CD4-positive, CD25-positive, alpha-beta regulatory T cell (primary cell): Measurements from ENCODE around the gene LARP4. TPM values are rescaled to one million over a fixed set of nuclear protein-coding genes. Genes with fewer than 3 reads are reported as not detected.
A peak's percentile ranks its signal among the peaks of the same experiment; 100 is the strongest.

Experiments
- ATAC-seq, 2 donors: fragments of 150-1000 bp; cut with Tn5 transposase; one replicate each; pipeline ENCODE4 v1.10.0; 2021; ENCODE audit warnings: low read depth in 2 of 2, moderate number of reproducible peaks in 2 of 2, moderate library complexity in 1 of 2
- DNase-seq, 3 donors: peaks; one replicate each; pipeline versions ENCODE4 v3.0.0 to v3.0.0-alpha.2; 2012 to 2022; ENCODE audit warnings: mixed read lengths in 1 of 3
- H3K27ac ChIP-seq: one replicate; pipeline ENCODE4 v1.7.0; 2013; ENCODE audit warnings: mild to moderate bottlenecking, low read length; ENCODE audit not compliant: insufficient read depth, poor library complexity, severe bottlenecking
- H3K27me3 ChIP-seq: one replicate; pipeline ENCODE4 v1.7.0; 2013; ENCODE audit warnings: low read length; ENCODE audit not compliant: control insufficient read depth, insufficient read depth
- H3K36me3 ChIP-seq: one replicate; pipeline ENCODE4 v1.7.0; 2013; ENCODE audit warnings: mild to moderate bottlenecking, low read length, moderate library complexity; ENCODE audit not compliant: control insufficient read depth, insufficient read depth
- H3K4me1 ChIP-seq: 2 replicates; pipeline ENCODE4 v1.7.0; 2013; ENCODE audit warnings: mild to moderate bottlenecking, low read length; ENCODE audit not compliant: insufficient read depth, control insufficient read depth, poor library complexity, severe bottlenecking
- H3K4me3 ChIP-seq: one replicate; pipeline ENCODE4 v1.7.0; 2013; ENCODE audit warnings: low read depth, mild to moderate bottlenecking, low read length, moderate library complexity
- H3K9me3 ChIP-seq, 2 experiments: 1 replicate in 1 of 2; 2 replicates in 1 of 2; pipeline ENCODE4 v1.7.0; 2013; ENCODE audit warnings: low read length in 2 of 2, mild to moderate bottlenecking in 1 of 2, moderate library complexity in 1 of 2; ENCODE audit not compliant: control insufficient read depth in 2 of 2
- H3K27ac Mint-ChIP-seq, 3 donors: one replicate each; pipeline ENCODE4 v1.8.0; 2020 to 2022; ENCODE audit warnings: mild to moderate bottlenecking in 3 of 3, mixed read lengths in 3 of 3, moderate library complexity in 2 of 3
- H3K27me3 Mint-ChIP-seq: one replicate; pipeline ENCODE4 v1.8.0; 2022; ENCODE audit warnings: mild to moderate bottlenecking, mixed read lengths
- H3K36me3 Mint-ChIP-seq: one replicate; pipeline ENCODE4 v1.8.0; 2020; ENCODE audit warnings: mixed read lengths
- H3K4me1 Mint-ChIP-seq, 4 donors: one replicate each; pipeline ENCODE4 v1.8.0; 2020 to 2022; ENCODE audit warnings: mixed read lengths in 4 of 4, mild to moderate bottlenecking in 1 of 4
- H3K4me3 Mint-ChIP-seq, 4 donors: one replicate each; pipeline ENCODE4 v1.8.0; 2020 to 2022; ENCODE audit warnings: mild to moderate bottlenecking in 4 of 4, mixed read lengths in 4 of 4, moderate library complexity in 3 of 4
- H3K9me3 Mint-ChIP-seq, 7 donors: one replicate each; pipeline ENCODE4 v1.8.0; 2020 to 2022; ENCODE audit warnings: mixed read lengths in 7 of 7, mild to moderate bottlenecking in 3 of 7, moderate library complexity in 2 of 7
- polyA plus RNA-seq, 4 donors: library from polyadenylated mRNA; unstranded; fragments of 300-500 nt; fragmentation: Illumina TruSeq; gene quantifications; one replicate each; pipeline ENCODE4 v1.2.3, GENCODE V29; 2021
- total RNA-seq: library from RNA; stranded (reverse); gene quantifications from one replicate; pipeline ENCODE4 v1.2.3, GENCODE V29; 2022

Gene LARP4
- total and polyA plus RNA-seq, 5 donors from 2014 or later, result 13.7 to 35.1 (median 16.1) TPM

DNA sequence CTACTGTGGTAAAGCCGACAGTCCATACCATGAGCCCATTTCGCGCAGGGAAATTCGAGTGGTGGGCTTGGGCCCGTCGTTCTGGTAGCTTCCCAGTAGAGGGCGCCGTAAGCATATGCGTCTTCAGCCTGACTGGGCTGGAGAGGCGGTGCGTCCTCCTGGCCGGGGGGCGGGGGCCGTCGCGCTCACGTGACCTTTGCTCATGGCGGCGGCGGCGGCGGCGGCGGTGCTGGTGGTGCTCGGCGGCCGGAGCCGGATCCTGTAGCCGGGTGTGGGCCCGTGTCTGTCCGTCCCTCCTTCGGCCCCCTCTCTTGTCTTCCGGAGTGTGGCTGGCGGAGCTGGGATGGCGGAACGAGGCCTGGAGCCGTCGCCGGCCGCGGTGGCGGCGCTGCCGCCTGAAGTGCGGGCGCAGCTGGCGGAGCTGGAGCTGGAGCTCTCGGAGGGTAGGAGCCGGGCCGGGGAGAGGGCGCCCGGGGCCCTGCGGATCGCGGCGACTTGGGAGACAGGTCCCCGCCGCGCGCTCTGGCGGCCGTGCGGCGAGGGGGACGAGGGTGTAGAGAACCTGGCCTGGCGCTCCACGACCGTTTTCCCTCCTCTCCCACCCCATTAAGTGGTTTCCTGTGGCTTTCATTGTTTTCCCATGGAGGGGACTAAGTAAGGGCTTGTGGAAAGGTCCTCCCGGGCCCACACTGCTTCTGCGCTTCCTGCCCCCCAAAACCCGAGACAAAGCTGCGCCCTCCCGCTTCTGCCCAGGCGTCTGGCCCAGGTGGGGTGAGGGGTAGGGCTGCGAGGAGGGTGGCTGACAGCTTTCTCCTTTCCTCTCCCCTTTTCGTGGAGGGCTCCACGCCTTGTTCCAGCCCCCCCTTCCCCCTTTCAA lies 104.4 kb downstream of the LARP4 start, which contains the start of gene DIP2B:
DIP2B (plus strand) TSS at position 188 of the 877 bp plus-strand sequence; CDS start at position 344, 156 bp downstream.
- DNase-seq, result peak; percentile 93 to 95 (median 94)
- peaks cover 0 to 3% (median 0%) of the 10 kb centered on the region in 7 donors for H3K9me3 Mint-ChIP-seq
- ATAC-seq, result peak; percentile 92 to 93
- H3K27me3 ChIP-seq, result no peaks in the 10 kb centered on the region
- peak within 1 kb of the TSS; percentile 85 for H3K27ac ChIP-seq
- peaks cover 34 to 50% (median 42%) of the 10 kb centered on the region in 4 donors for H3K4me1 Mint-ChIP-seq
- H3K27ac Mint-ChIP-seq, result peak within 1 kb of the TSS; percentile 87 to 96 (median 94)
- H3K4me3 Mint-ChIP-seq, result peak within 1 kb of the TSS; percentile 88 to 99 (median 98)
- H3K27me3 Mint-ChIP-seq, result no peaks in the 10 kb centered on the region
- peak within 1 kb of the TSS; percentile 95 for H3K4me3 ChIP-seq
- H3K4me1 ChIP-seq, result peaks cover 48% of the 10 kb centered on the region
- peaks cover 7% of the 10 kb centered on the region for H3K36me3 Mint-ChIP-seq
- no peaks in the 10 kb centered on the region for H3K36me3 ChIP-seq
- H3K9me3 ChIP-seq, result peaks cover 0 to 1% of the 10 kb centered on the region in 2 experiments

DNA sequence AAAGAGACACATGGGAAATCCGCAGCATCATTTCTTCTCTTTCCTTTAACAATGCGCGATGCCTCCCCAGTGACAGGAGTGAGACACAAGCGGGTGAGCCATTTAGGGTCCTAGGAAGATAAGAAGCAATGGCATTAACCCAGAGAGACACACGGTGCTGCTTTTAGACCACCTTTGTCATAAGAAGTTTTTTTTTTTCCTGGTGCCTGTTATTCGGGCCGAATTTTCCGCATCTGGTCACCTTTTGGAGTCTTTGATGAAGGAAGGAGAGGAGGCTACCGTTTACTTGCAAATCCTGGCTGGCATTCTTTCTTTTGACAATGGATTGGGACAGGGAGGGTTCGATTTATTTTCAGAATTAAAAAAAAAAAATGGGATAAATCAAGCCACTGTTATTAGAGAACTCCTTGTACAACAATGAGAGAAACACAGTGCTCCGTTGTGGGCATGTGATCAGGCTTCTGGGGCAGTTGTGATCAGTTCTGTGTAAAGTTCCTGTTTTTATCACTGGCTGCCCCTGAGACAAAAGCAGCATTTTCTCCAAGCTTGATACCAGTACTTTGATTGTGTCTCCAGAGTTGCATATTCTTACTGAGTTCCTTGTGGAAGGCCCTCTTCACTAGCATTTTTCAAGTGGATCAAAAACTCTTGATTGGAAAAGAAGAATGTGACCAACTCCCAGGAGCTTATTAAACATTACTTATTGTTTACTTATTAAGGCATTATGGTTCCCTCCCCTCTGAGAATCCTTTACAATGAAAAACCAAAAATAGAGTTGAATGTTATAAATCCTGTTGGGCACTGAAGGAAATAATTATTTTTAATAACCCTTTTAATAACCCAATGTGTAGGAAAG lies 105.2 kb downstream of the LARP4 start:
- Mint-ChIP-seq H3K4me3 (peak overlapping the region; percentile 88 to 99 (median 98)), H3K27ac (peak overlapping the region; percentile 87 to 96 (median 94)), H3K9me3 (peaks cover 0 to 3% (median 0%) of the 10 kb centered on the region in 7 donors), H3K4me1 (peaks cover 34 to 57% (median 47%) of the 10 kb centered on the region in 4 donors), H3K36me3 (peaks cover 7% of the 10 kb centered on the region), H3K27me3 (no peaks in the 10 kb centered on the region)
- peak overlapping the region; percentile 85 for H3K27ac ChIP-seq
- no peaks in the 10 kb centered on the region for H3K36me3 ChIP-seq
- H3K4me1 ChIP-seq, result peaks cover 50% of the 10 kb centered on the region
- H3K4me3 ChIP-seq, result peak overlapping the region; percentile 95
- H3K9me3 ChIP-seq, result no peaks in the 10 kb centered on the region
- no peak for ATAC-seq
- DNase-seq, result peak in 1 of 3 donors; percentile 48
- no peaks in the 10 kb centered on the region for H3K27me3 ChIP-seq

DNA sequence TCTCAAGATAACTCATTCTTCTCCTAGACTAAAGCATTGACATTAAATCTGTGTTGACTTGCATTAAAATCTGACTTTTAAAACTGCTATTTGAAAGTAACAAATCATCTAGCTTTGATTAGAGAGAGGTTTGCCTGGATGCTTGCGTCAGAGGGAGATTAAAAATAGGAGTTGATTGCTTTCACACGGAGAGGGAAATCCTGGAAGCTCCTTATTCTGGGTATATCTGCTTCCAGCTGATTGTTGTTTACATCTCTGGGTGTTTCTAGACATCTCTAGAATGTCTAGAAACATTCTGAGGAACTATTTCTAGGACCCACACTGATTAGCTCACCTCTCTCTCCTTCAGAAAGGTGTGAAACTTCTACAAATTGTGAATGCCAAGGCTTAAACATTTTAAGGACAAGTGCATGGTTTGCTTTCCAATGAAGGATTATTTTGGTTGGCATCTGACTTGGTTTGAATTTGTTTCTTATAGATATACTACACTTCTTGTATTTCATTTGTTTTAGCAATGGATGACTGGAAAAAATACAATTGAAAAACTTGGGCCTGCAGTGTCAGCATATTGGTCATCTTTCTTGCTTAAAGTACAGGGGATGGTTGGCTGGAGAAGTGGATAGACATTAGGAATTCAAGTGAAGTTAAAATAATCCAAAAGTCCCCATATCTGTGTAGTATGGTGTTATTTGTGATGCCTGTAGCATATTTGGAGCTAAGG lies 106.2 kb downstream of the LARP4 start:
- peaks cover 56% of the 10 kb centered on the region for H3K4me1 ChIP-seq
- H3K4me1 Mint-ChIP-seq, result peaks cover 34 to 58% (median 47%) of the 10 kb centered on the region in 4 donors

DNA sequence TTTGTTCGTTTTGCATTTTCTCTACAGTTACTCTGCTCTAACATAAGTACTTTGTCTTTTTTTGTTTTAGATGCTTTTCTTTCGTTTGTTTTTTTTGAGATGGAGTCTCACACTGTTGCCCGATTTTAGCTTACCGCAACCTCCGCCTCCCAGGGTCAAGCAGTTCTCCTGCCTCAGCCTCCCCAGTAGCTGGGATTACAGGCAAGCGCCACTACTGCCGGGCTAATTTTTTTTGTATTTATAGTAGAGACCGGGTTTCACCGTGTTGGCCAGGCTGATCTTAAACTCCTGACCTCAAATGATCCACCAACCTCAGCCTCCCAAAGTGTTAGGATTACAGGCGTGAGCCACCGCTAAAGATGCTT lies 106.8 kb downstream of the LARP4 start:
- Mint-ChIP-seq H3K36me3 (peaks cover 7% of the 10 kb centered on the region), H3K4me3 (peak overlapping the region; percentile 88 to 99 (median 98)), H3K27ac (peak overlapping the region; percentile 87 to 96 (median 96)), H3K27me3 (no peaks in the 10 kb centered on the region), H3K4me1 (peaks cover 34 to 62% (median 47%) of the 10 kb centered on the region in 4 donors), H3K9me3 (peaks cover 0 to 3% (median 0%) of the 10 kb centered on the region in 7 donors)
- H3K9me3 ChIP-seq, result no peaks in the 10 kb centered on the region
- H3K4me3 ChIP-seq, result peak overlapping the region; percentile 95
- no peaks in the 10 kb centered on the region for H3K27me3 ChIP-seq
- H3K4me1 ChIP-seq, result peaks cover 56% of the 10 kb centered on the region
- peak overlapping the region; percentile 85 for H3K27ac ChIP-seq
- no peak for ATAC-seq
- no peaks in the 10 kb centered on the region for H3K36me3 ChIP-seq
- DNase-seq, result no peak

More for the DNA sequence above, 106.2 kb downstream of the LARP4 start:
- Histone ChIP-seq H3K27me3 (no peaks in the 10 kb centered on the region), H3K4me3 (peak overlapping the region; percentile 95), H3K36me3 (no peaks in the 10 kb centered on the region), H3K27ac (peak overlapping the region; percentile 85), H3K9me3 (no peaks in the 10 kb centered on the region)
- Mint-ChIP-seq H3K27ac (peak overlapping the region; percentile 72 to 96 (median 87)), H3K4me3 (peak overlapping the region; percentile 88 to 99 (median 98)), H3K36me3 (peaks cover 7% of the 10 kb centered on the region), H3K27me3 (no peaks in the 10 kb centered on the region), H3K9me3 (peaks cover 0 to 3% (median 0%) of the 10 kb centered on the region in 7 donors)
- DNase-seq (no peak), ATAC-seq (no peak)

DNA sequence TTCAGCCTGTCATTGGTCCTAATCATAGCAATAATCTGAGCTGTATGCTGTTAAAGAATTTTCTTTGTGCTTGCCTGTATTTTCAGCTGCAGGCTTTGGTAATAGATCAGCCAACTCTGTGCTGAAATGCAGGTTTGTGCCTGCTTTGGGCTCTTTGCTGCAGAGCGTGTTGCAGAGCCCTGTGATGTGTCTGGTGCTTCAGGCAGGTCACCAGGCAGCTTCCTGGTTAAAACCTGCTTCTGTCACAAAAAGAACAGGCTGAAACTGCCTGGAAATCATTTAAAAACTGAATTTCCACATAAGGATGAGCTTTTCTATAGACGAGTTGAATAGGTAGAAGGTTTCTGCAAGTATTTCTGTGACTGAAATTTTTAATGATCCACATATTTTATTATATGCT lies 107.2 kb downstream of the LARP4 start:
- DNase-seq (peak; percentile 5 to 68 (median 31)), ATAC-seq (peak; percentile 20 to 28)
- H3K36me3 Mint-ChIP-seq, result peaks cover 7% of the 10 kb centered on the region
- Histone ChIP-seq H3K4me3 (peak overlapping the region; percentile 95), H3K27ac (peak overlapping the region; percentile 85), H3K4me1 (peaks cover 56% of the 10 kb centered on the region), H3K36me3 (no peaks in the 10 kb centered on the region), H3K9me3 (no peaks in the 10 kb centered on the region), H3K27me3 (no peaks in the 10 kb centered on the region)
- H3K27ac Mint-ChIP-seq, result peak overlapping the region; percentile 87 to 96 (median 93)
- H3K9me3 Mint-ChIP-seq, result peaks cover 0 to 3% (median 0%) of the 10 kb centered on the region in 7 donors
- peaks cover 34 to 67% (median 49%) of the 10 kb centered on the region in 4 donors for H3K4me1 Mint-ChIP-seq
- peak overlapping the region; percentile 88 to 99 (median 98) for H3K4me3 Mint-ChIP-seq
- no peaks in the 10 kb centered on the region for H3K27me3 Mint-ChIP-seq

DNA sequence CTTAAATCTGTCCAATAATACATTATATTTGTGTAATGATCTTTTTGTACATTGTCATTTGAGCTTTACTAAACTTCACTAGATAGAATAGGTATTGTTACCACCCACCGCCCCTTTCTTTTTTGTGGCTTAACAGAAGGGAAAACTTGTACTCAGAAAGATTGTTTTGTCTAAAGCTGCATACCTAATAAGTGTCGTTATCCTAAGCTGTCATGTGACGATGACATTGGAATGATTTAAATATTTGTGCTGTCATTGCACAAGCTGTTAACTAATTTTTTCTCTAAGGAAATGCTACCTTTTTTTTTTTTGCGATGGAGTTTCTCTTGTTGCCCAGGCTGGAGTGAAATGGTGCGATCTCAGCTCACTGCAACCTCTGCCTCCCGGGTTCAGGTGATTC lies 107.7 kb downstream of the LARP4 start:
- Histone ChIP-seq H3K27me3 (no peaks in the 10 kb centered on the region), H3K27ac (peak overlapping the region; percentile 85), H3K9me3 (no peaks in the 10 kb centered on the region), H3K36me3 (no peaks in the 10 kb centered on the region), H3K4me1 (peaks cover 58% of the 10 kb centered on the region), H3K4me3 (peak overlapping the region; percentile 95)
- H3K27me3 Mint-ChIP-seq, result no peaks in the 10 kb centered on the region
- ATAC-seq, result no peak
- DNase-seq, result no peak
- H3K4me1 Mint-ChIP-seq, result peaks cover 34 to 72% (median 53%) of the 10 kb centered on the region in 4 donors
- H3K9me3 Mint-ChIP-seq, result peaks cover 0 to 3% (median 0%) of the 10 kb centered on the region in 7 donors
- peak overlapping the region; percentile 87 to 96 (median 93) for H3K27ac Mint-ChIP-seq
- H3K4me3 Mint-ChIP-seq, result peak overlapping the region; percentile 88 to 99 (median 98)
- H3K36me3 Mint-ChIP-seq, result peaks cover 7% of the 10 kb centered on the region
